Stomach (tissue), 9 donors: Measurements from ENCODE around the gene LDLRAD3. TPM values are rescaled to one million over a fixed set of nuclear protein-coding genes. Genes with fewer than 3 reads are reported as not detected.

Experiments used
- DNase-seq, 2 donors: peaks; one replicate each; pipeline versions ENCODE4 v3.0.0 to v3.0.0-alpha.2; 2013 to 2019
- H3K27ac ChIP-seq, 5 donors: fragments of 200-600 bp in 4 of 5; sonication (generic) in 4 of 5; one replicate each; pipeline ENCODE4 v1.5.1; 2013 to 2019; ENCODE audit warnings: mild to moderate bottlenecking in 1 of 5, moderate library complexity in 1 of 5
- H3K27me3 ChIP-seq, 3 donors: fragments of 200-600 bp; sonication (generic); one replicate each; pipeline ENCODE4 v1.5.1; 2017 to 2019; ENCODE audit warnings: mixed run types in 1 of 3
- H3K36me3 ChIP-seq, 4 donors: fragments of 200-600 bp; sonication (generic); 1 replicate in 3 of 4; 2 replicates in 1 of 4; pipeline ENCODE4 v1.5.1; 2016 to 2019
- H3K4me1 ChIP-seq, 4 donors: fragments of 200-600 bp; sonication (generic); one replicate each; pipeline ENCODE4 v1.5.1; 2016 to 2019
- H3K4me3 ChIP-seq, 4 donors: fragments of 200-600 bp; sonication (generic) in 3 of 4; one replicate each; pipeline ENCODE4 v1.5.1; 2016 to 2019; ENCODE audit warnings: mild to moderate bottlenecking in 1 of 4
- H3K9me3 ChIP-seq, 4 donors: fragments of 200-600 bp; sonication (generic); one replicate each; pipeline ENCODE4 v1.5.1; 2016 to 2019
- EP300 ChIP-seq: sonication (generic); formaldehyde crosslinking; IDR thresholded peaks from one replicate; pipeline ENCODE4 v1.6.1; 2017; ENCODE audit warnings: antibody characterized with exemption
- POLR2A ChIP-seq, 4 donors: fragments of 450-650 bp; IDR thresholded peaks; one replicate each; pipeline ENCODE4 v1.6.1; 2016; ENCODE audit warnings: antibody characterized with exemption in 4 of 4, control low read depth in 2 of 4, mild to moderate bottlenecking in 1 of 4, moderate library complexity in 1 of 4
- POLR2AphosphoS5 ChIP-seq, 3 donors: sonication (generic); formaldehyde crosslinking; IDR thresholded peaks; one replicate each; pipeline ENCODE4 v1.6.1; 2016; ENCODE audit warnings: antibody characterized with exemption in 3 of 3
- WGBS, 5 donors: extraction: QIAGEN DNeasy Blood & Tissue Kit in 3 of 5; methylation state at CpG; one replicate each; pipeline versions ENCODE4 v1.1.5 to v1.1.7; 2013 to 2018; 5-methylcytosine and 5-hydroxymethylcytosine counted together
- intact Hi-C: fragments of 100-400 bp; cut with DNase I; formaldehyde crosslinking; loops from one replicate; pipeline ENCODE4 v1.15.1; 2023; ENCODE audit warnings: low total_unique reads
- polyA plus RNA-seq, 3 donors: library from polyadenylated mRNA; stranded (reverse); fragments of 200-250 nt; gene quantifications; one replicate each; pipeline ENCODE4 v1.2.3, GENCODE V29; 2013
- total RNA-seq, 5 donors: library from RNA; depleted of rRNA; stranded (reverse); fragments of >200 nt; gene quantifications; one replicate each; pipeline versions ENCODE4 v1.1.0 to v1.2.3, GENCODE V29; 2014 to 2016
- TF ChIP-seq, protein P1 (sequence below), 7 experiments: fragments of 450-650 bp in 4 of 7; fragments of 200-600 bp in 3 of 7; sonication (generic) in 3 of 7; IDR thresholded peaks; one replicate each; pipeline ENCODE4 v1.5.1; 2016 to 2019; ENCODE audit warnings: antibody characterized with exemption in 7 of 7, control low read depth in 2 of 7, mild to moderate bottlenecking in 1 of 7
- donor health status: healthy with polysubstance abuse.
- donor health status: Bipolar disorder and iron deficiency.
- donor health status: healthy.

The LDLRAD3 gene
- total and polyA plus RNA-seq, 8 donors, result 2.0 to 22.8 (median 7.9) TPM

DNA sequence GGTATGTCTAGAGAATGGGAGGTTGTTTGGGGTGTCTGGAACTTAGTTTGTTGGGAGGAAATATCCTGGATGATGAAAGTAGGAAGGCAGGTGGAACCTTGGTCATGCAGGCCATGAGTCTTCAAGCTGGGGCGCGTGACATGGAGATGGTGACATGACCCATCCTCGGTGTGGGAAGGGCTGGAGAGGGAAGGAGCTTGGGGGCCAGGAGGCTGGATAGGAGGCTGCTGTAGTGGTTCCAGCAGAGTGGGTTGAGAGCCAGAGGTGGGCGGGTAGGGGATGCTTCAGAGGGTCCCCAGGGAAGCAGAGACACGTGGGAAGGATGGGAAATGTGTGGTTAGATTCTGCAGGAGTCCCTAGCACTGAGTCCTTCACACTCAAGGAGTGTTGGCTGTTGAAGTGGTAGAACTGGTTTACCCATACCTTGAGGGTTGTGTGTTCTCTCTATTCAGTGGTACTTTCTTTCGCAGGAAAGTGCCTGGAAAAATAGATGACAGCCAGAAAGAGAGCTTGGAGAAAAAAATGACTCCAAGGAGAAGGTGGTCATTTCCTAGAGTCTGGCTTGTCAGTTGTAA lies 56.8 kb downstream of the LDLRAD3 start:
- TF ChIP-seq EP300, result no peak
- TF ChIP-seq POLR2A (IDR thresholded peaks at IDR 0.05), result no peak
- no peak for TF ChIP-seq POLR2AphosphoS5 (IDR thresholded peaks at IDR 0.05)
- TF ChIP-seq, protein P1, sequence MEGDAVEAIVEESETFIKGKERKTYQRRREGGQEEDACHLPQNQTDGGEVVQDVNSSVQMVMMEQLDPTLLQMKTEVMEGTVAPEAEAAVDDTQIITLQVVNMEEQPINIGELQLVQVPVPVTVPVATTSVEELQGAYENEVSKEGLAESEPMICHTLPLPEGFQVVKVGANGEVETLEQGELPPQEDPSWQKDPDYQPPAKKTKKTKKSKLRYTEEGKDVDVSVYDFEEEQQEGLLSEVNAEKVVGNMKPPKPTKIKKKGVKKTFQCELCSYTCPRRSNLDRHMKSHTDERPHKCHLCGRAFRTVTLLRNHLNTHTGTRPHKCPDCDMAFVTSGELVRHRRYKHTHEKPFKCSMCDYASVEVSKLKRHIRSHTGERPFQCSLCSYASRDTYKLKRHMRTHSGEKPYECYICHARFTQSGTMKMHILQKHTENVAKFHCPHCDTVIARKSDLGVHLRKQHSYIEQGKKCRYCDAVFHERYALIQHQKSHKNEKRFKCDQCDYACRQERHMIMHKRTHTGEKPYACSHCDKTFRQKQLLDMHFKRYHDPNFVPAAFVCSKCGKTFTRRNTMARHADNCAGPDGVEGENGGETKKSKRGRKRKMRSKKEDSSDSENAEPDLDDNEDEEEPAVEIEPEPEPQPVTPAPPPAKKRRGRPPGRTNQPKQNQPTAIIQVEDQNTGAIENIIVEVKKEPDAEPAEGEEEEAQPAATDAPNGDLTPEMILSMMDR (IDR thresholded peaks at IDR 0.05), result no peak
- H3K9me3 ChIP-seq, result peaks cover 0 to 9% (median 0%) of the 10 kb centered on the region in 4 donors
- no peak overlapping the region for H3K27ac ChIP-seq
- intact Hi-C loops, result no loop called here
- no peaks in the 10 kb centered on the region for H3K27me3 ChIP-seq
- H3K36me3 ChIP-seq, result no peaks in the 10 kb centered on the region
- peak in 1 of 2 donors; percentile 58 for DNase-seq
- WGBS, 5 donors, result 64 to 77% (median 70%) methylated on average over 6 of the region's 6 CpGs
- no peak overlapping the region for H3K4me3 ChIP-seq
- H3K4me1 ChIP-seq, result peaks cover 0 to 17% (median 0%) of the 10 kb centered on the region in 4 donors

DNA sequence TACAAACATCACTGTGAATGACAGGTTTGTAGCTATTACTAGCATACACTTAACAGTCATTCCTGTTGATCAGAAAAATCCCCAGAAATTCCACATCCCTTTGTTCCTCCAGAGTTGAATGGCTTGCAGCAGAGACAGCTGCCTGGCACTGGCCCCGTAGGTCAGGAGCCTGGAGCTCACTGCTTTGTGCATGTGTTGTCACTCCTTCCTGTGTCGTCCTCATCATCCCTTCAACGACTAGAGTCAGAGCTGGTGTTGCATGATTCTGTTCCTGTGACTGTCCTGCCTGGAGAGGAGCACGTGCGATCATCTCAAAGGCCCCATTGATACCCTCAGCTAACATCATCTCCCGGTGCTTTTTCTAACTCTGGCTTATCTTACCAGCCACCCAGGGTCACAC lies 58.3 kb downstream of the LDLRAD3 start:
- Histone ChIP-seq H3K36me3 (no peaks in the 10 kb centered on the region), H3K27me3 (no peaks in the 10 kb centered on the region), H3K9me3 (peaks cover 0 to 9% (median 0%) of the 10 kb centered on the region in 4 donors), H3K4me1 (peaks cover 0 to 10% (median 0%) of the 10 kb centered on the region in 4 donors), H3K4me3 (no peak overlapping the region), H3K27ac (no peak overlapping the region)
- WGBS, 5 donors, result 60 to 86% (median 69%) methylated on average over 6 of the region's 6 CpGs
- DNase-seq, result peak in 1 of 2 donors; percentile 57
- intact Hi-C loops, result no loop called here
- TF ChIP-seq EP300 (no peak), POLR2A (IDR thresholded peaks at IDR 0.05) (no peak), POLR2AphosphoS5 (IDR thresholded peaks at IDR 0.05) (no peak)
- TF ChIP-seq, protein P1 (IDR thresholded peaks at IDR 0.05), result no peak

DNA sequence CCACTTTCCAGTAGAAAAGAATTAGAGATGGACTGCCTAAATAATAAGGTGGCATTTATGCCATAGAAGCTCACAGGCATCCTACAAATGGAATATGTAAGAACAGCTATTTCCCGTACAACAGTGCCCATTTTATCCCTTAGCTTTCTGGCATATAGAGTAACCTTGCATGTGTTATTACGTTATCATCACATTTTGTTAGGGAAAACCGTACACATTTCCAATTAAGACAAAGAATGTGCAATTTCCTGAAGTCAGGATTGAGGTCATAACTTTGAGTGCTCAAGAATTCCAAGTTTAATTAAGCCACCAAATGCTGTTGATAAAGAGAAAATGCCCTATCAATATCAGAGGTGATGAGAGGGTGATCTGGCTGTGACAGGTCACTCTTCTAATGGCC lies 58.9 kb downstream of the LDLRAD3 start:
- intact Hi-C loops, result no loop called here
- H3K9me3 ChIP-seq, result peaks cover 0 to 9% (median 0%) of the 10 kb centered on the region in 4 donors
- 81 to 91% (median 86%) methylated on average over 3 of the region's 3 CpGs for WGBS, 5 donors
- no peak overlapping the region for H3K4me3 ChIP-seq
- H3K27me3 ChIP-seq, result no peaks in the 10 kb centered on the region
- H3K4me1 ChIP-seq, result peaks cover 0 to 14% (median 0%) of the 10 kb centered on the region in 4 donors
- no peaks in the 10 kb centered on the region for H3K36me3 ChIP-seq
- TF ChIP-seq, protein P1 (IDR thresholded peaks at IDR 0.05), result no peak
- no peak for TF ChIP-seq POLR2AphosphoS5 (IDR thresholded peaks at IDR 0.05)
- TF ChIP-seq POLR2A (IDR thresholded peaks at IDR 0.05), result no peak
- TF ChIP-seq EP300, result no peak
- no peak for DNase-seq
- H3K27ac ChIP-seq, result no peak overlapping the region

DNA sequence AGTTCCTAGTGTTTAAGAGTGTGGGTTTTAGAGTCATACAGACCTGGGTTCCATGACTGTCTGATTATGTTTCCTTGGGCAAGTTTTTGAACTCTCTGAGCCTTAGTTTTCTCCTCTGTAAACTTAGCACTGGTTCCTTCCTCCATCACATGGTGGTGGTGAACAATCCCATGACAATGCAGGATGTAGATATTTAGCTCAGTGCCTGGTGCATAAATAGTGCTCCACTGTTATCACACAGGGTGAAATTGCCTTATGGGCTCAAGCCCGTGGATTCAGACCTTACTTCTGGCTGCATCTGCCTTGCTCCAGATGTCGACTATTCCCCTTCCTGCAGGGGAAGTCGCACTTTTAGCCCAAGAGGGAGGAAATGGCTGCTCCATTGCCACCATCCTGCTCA lies 62.7 kb downstream of the LDLRAD3 start:
- DNase-seq, result no peak
- H3K27me3 ChIP-seq, result no peaks in the 10 kb centered on the region
- H3K4me1 ChIP-seq, result peaks cover 0 to 32% (median 8%) of the 10 kb centered on the region in 4 donors
- no peaks in the 10 kb centered on the region for H3K36me3 ChIP-seq
- H3K27ac ChIP-seq, result no peak overlapping the region
- H3K9me3 ChIP-seq, result peaks cover 0 to 9% (median 0%) of the 10 kb centered on the region in 4 donors
- 71 to 93% (median 77%) methylated on average over 3 of the region's 3 CpGs for WGBS, 5 donors
- TF ChIP-seq POLR2AphosphoS5 (IDR thresholded peaks at IDR 0.05) (no peak), EP300 (no peak), POLR2A (IDR thresholded peaks at IDR 0.05) (no peak)
- TF ChIP-seq, protein P1 (IDR thresholded peaks at IDR 0.05), result no peak
- intact Hi-C loops, result no loop called here
- no peak overlapping the region for H3K4me3 ChIP-seq
